BE2C (cell line): ENCODE results near the gene ABCB8.

Source experiments
- DNase-seq: peaks from one replicate; pipeline ENCODE4 v3.0.0-alpha.2; 2020
- H3K27me3 ChIP-seq: fragments of 250-450 bp; sonication (Bioruptor Pico); 2 replicates; pipeline ENCODE4 v1.5.1; 2020; ENCODE audit warnings: mild to moderate bottlenecking
- H3K36me3 ChIP-seq: fragments of 250-450 bp; sonication (Bioruptor Pico); 2 replicates; pipeline ENCODE4 v1.5.1; 2020; ENCODE audit warnings: mild to moderate bottlenecking
- H3K4me1 ChIP-seq: fragments of 250-450 bp; sonication (Bioruptor Pico); 2 replicates; pipeline ENCODE4 v1.5.1; 2020
- H3K4me3 ChIP-seq: 2 replicates; pipeline ENCODE4 v1.5.1; 2011; ENCODE audit warnings: low read depth, low read length
- H3K9me3 ChIP-seq: fragments of 250-450 bp; sonication (Bioruptor Pico); 2 replicates; pipeline ENCODE4 v1.5.1; 2020
- CTCF ChIP-seq: IDR thresholded peaks from 2 replicates; pipeline ENCODE4 v1.5.1; 2012; ENCODE audit warnings: mild to moderate bottlenecking, low read depth, low read length

ABCB8 gene

GRCh38 chr7:150994838-150995510 is 33.3 kb upstream of the ABCB8 start:
- H3K36me3 ChIP-seq, result no peaks in the 10 kb centered on the region
- H3K4me1 ChIP-seq, result peaks cover 9% of the 10 kb centered on the region
- DNase-seq, result no peak
- no peaks in the 10 kb centered on the region for H3K9me3 ChIP-seq
- TF ChIP-seq CTCF, result no peak
- H3K4me3 ChIP-seq, result no peak overlapping the region
- H3K27me3 ChIP-seq, result no peaks in the 10 kb centered on the region

- H3K4me3 ChIP-seq, result no peak overlapping the region
- H3K4me1 ChIP-seq, result peaks cover 9% of the 10 kb centered on the region
- DNase-seq, result no peak
- H3K27me3 ChIP-seq, result no peaks in the 10 kb centered on the region
- H3K9me3 ChIP-seq, result no peaks in the 10 kb centered on the region
- H3K36me3 ChIP-seq, result no peaks in the 10 kb centered on the region
- no peak for TF ChIP-seq CTCF
These were observed 31.7 kb upstream of the ABCB8 start for GRCh38 chr7:150996376-150997074.

GRCh38 chr7:150997075-150997511 is 31.2 kb upstream of the ABCB8 start:
- DNase-seq, result no peak
- Histone ChIP-seq H3K9me3 (no peaks in the 10 kb centered on the region), H3K4me3 (no peak overlapping the region), H3K36me3 (no peaks in the 10 kb centered on the region), H3K27me3 (no peaks in the 10 kb centered on the region), H3K4me1 (peaks cover 9% of the 10 kb centered on the region)
- no peak for TF ChIP-seq CTCF

DNA sequence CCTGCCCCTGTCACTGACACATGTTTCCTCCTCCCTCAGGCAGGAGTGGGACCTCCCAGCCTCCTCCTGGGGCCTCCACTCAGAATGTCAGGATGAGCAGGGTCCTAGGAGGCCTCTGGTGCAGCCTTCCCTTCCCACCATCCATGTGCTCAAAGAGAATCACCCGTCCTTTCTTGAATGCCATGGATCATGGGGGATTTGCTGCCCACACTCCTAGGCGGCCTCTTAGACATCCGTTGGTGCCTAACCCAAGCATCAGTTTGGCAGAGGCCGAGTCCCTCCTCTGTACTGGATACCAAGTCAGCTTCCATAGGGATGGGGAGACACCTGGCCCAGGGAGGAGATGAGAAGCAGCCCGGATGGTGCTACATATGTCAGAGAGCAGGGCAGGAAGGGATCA is 30.4 kb upstream of the ABCB8 start:
- no peaks in the 10 kb centered on the region for H3K9me3 ChIP-seq
- H3K4me1 ChIP-seq, result peaks cover 9% of the 10 kb centered on the region
- no peak for TF ChIP-seq CTCF
- no peak for DNase-seq
- no peak overlapping the region for H3K4me3 ChIP-seq
- H3K36me3 ChIP-seq, result no peaks in the 10 kb centered on the region
- H3K27me3 ChIP-seq, result no peaks in the 10 kb centered on the region

GRCh38 chr7:150998341-150998740 is 29.9 kb upstream of the ABCB8 start:
- Histone ChIP-seq H3K4me1 (peaks cover 9% of the 10 kb centered on the region), H3K27me3 (no peaks in the 10 kb centered on the region), H3K36me3 (no peaks in the 10 kb centered on the region), H3K9me3 (no peaks in the 10 kb centered on the region), H3K4me3 (no peak overlapping the region)
- DNase-seq, result no peak
- TF ChIP-seq CTCF, result no peak

DNA sequence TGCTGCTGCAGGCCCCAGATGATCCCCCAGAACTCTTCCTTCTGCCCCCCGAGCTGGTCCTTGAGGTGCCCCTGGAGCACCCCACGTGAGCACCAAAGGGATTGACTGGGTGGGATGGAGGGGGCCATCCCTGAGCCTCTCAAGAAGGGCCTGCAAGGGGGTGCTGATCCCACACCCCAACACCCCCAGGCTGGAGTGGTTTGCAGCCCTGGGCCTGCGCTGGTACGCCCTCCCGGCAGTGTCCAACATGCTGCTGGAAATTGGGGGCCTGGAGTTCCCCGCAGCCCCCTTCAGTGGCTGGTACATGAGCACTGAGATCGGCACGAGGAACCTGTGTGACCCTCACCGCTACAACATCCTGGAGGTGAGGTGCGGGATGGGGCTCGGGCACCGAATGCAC is 29.2 kb upstream of the ABCB8 start:
- DNase-seq, result no peak
- H3K9me3 ChIP-seq, result no peaks in the 10 kb centered on the region
- TF ChIP-seq CTCF, result no peak
- no peak overlapping the region for H3K4me3 ChIP-seq
- H3K27me3 ChIP-seq, result no peaks in the 10 kb centered on the region
- peaks cover 9% of the 10 kb centered on the region for H3K4me1 ChIP-seq
- H3K36me3 ChIP-seq, result no peaks in the 10 kb centered on the region
